Measurements from ENCODE around the gene TUBGCP2.
"Not testable (repeated sequence)": the region's sequence is repeated elsewhere in the genome, so short reads cannot be mapped to it uniquely, and the experiment has no call there.

TUBGCP2 gene

DNA sequence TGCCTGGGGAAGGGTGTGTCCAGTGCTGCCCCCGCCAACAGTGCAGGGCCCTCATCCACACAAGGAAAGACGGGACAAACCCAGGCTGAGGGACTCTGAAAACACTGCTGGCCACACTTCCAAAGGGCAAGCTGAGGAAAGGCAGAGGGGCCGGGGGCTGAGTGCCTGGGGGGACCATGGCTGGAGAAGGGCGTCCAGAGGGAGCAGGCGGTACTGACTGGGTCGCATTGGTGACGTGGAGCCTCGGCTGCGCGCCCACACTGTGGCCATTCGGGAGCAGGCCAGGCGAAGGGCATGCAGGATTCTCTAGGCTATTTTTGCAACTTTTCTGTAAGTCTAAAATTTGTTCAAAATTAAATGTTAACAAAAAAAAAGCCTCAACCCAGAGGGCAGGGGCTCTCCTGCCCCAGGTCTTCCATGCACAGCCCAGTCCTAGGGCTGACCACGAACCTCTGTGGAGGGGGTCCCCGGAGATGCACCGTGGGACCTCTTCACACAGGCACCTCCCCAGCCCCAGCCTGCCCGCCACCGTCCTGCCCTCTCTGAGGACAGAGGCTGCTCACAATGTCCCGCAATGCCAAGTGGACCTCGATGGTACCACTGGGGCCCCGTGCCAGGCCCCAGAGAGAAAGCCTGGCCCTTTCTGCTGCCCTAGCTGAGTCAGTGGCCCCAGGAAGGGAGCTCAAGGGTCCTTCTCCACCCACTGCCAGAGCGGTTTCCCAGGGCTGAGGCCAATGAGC, 42.4 kb downstream of the TUBGCP2 start:
- H3F3A ChIP-seq (ENCODE audit: control insufficient read depth, insufficient read depth) = no peaks in the 10 kb centered on the region
- H3K4me3 ChIP-seq (ENCODE audit: low read length) = no peak overlapping the region
- H3K36me3 ChIP-seq (ENCODE audit: control insufficient read depth, low read length) = no peaks in the 10 kb centered on the region
- no peak for TF ChIP-seq EZH2phosphoT487 (IDR thresholded peaks at IDR 0.05; ENCODE audit: borderline replicate concordance, low read length)
- TF ChIP-seq, protein P1, sequence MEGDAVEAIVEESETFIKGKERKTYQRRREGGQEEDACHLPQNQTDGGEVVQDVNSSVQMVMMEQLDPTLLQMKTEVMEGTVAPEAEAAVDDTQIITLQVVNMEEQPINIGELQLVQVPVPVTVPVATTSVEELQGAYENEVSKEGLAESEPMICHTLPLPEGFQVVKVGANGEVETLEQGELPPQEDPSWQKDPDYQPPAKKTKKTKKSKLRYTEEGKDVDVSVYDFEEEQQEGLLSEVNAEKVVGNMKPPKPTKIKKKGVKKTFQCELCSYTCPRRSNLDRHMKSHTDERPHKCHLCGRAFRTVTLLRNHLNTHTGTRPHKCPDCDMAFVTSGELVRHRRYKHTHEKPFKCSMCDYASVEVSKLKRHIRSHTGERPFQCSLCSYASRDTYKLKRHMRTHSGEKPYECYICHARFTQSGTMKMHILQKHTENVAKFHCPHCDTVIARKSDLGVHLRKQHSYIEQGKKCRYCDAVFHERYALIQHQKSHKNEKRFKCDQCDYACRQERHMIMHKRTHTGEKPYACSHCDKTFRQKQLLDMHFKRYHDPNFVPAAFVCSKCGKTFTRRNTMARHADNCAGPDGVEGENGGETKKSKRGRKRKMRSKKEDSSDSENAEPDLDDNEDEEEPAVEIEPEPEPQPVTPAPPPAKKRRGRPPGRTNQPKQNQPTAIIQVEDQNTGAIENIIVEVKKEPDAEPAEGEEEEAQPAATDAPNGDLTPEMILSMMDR (IDR thresholded peaks at IDR 0.05; ENCODE audit: low read depth, low read length, poor library complexity, severe bottlenecking) = no peak
- H3K9me2 ChIP-seq (replicated peaks; ENCODE audit: control insufficient read depth, low read length) = no peaks in the 10 kb centered on the region
- H3K4me1 ChIP-seq (ENCODE audit: control insufficient read depth, low read length) = peaks cover 2% of the 10 kb centered on the region
- H3K4me2 ChIP-seq (ENCODE audit: low read length) = no peak overlapping the region
- H3K9me3 ChIP-seq (ENCODE audit: control insufficient read depth, insufficient read depth, low read length) = no peaks in the 10 kb centered on the region
- 0 out of 2 replicates have a peak, but pooled peaks cover 3% of the 10 kb centered on the region for H3K27me3 ChIP-seq (ENCODE audit: control insufficient read depth, low read length)
- no peaks in the 10 kb centered on the region for H4K20me1 ChIP-seq (ENCODE audit: control insufficient read depth, insufficient read depth, low read depth, low read length)
- no peaks in the 10 kb centered on the region for H3K79me2 ChIP-seq (ENCODE audit: control insufficient read depth, low read length)
- H3K27ac ChIP-seq (ENCODE audit: low read depth, low read length) = no peak overlapping the region

DNA sequence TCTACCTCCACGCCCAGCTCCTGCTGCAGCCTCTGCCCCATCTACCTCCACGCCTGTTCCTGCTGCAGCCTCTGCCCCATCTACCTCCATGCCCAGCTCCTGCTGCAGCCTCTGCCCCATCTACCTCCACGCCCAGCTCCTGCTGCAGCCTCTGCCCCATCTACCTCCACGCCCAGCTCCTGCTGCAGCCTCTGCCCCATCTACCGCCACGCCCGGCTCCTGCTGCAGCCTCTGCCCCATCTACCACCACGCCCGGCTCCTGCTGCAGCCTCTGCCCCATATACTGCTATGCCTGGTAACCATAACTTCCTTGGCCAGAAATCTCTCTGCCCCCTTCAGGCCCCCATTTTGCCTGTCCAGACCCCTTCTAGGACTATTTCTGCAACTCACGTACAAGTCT, 43.6 kb downstream of the TUBGCP2 start:
- not testable (repeated sequence) for H4K20me1 ChIP-seq (ENCODE audit: control insufficient read depth, insufficient read depth, low read depth, low read length); H3K27ac ChIP-seq (ENCODE audit: low read depth, low read length); H3K9me3 ChIP-seq (ENCODE audit: control insufficient read depth, insufficient read depth, low read length); H3K4me1 ChIP-seq (ENCODE audit: control insufficient read depth, low read length); H3F3A ChIP-seq (ENCODE audit: control insufficient read depth, insufficient read depth); H3K79me2 ChIP-seq (ENCODE audit: control insufficient read depth, low read length); H3K4me3 ChIP-seq (ENCODE audit: low read length); H3K9me2 ChIP-seq (replicated peaks; ENCODE audit: control insufficient read depth, low read length); H3K36me3 ChIP-seq (ENCODE audit: control insufficient read depth, low read length); H3K27me3 ChIP-seq (ENCODE audit: control insufficient read depth, low read length); H3K4me2 ChIP-seq (ENCODE audit: low read length)

DNA sequence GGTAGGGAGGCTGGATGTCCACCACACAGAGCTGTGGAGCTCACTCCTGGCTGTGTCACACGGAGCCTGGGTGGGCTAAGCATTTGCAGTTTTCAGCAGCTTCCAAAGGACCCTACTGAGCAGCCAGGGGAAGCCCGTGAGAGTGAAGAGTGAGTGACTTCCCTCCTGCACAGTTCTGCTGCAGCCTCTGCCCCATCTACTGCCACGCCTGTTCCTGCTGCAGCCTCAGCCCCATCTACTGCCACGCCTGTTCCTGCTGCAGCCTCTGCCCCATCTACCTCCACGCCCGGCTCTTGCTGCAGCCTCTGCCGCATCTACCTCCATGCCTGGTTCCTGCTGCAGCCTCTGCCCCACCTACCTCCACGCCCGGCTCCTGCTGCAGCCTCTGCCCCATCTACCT, 44.2 kb downstream of the TUBGCP2 start:
- H3K36me3 ChIP-seq (ENCODE audit: control insufficient read depth, low read length) = no peaks in the 10 kb centered on the region
- H3K9me2 ChIP-seq (replicated peaks; ENCODE audit: control insufficient read depth, low read length) = no peaks in the 10 kb centered on the region
- H4K20me1 ChIP-seq (ENCODE audit: control insufficient read depth, insufficient read depth, low read depth, low read length) = no peaks in the 10 kb centered on the region
- peaks cover 10% of the 10 kb centered on the region; the same call in 1 of the 2 replicates for H3K9me3 ChIP-seq (ENCODE audit: control insufficient read depth, insufficient read depth, low read length)
- peaks cover 12% of the 10 kb centered on the region for H3K4me1 ChIP-seq (ENCODE audit: control insufficient read depth, low read length)
- no peaks in the 10 kb centered on the region for H3F3A ChIP-seq (ENCODE audit: control insufficient read depth, insufficient read depth)
- no peak overlapping the region for H3K27ac ChIP-seq (ENCODE audit: low read depth, low read length)
- H3K27me3 ChIP-seq (ENCODE audit: control insufficient read depth, low read length) = 0 out of 2 replicates have a peak, but pooled peaks cover 6% of the 10 kb centered on the region
- no peak overlapping the region for H3K4me2 ChIP-seq (ENCODE audit: low read length)
- TF ChIP-seq, protein P1 (IDR thresholded peaks at IDR 0.05; ENCODE audit: low read depth, low read length, poor library complexity, severe bottlenecking) = no peak
- TF ChIP-seq EZH2phosphoT487 (IDR thresholded peaks at IDR 0.05; ENCODE audit: borderline replicate concordance, low read length) = no peak
- no peaks in the 10 kb centered on the region for H3K79me2 ChIP-seq (ENCODE audit: control insufficient read depth, low read length)
- H3K4me3 ChIP-seq (ENCODE audit: low read length) = no peak overlapping the region

DNA sequence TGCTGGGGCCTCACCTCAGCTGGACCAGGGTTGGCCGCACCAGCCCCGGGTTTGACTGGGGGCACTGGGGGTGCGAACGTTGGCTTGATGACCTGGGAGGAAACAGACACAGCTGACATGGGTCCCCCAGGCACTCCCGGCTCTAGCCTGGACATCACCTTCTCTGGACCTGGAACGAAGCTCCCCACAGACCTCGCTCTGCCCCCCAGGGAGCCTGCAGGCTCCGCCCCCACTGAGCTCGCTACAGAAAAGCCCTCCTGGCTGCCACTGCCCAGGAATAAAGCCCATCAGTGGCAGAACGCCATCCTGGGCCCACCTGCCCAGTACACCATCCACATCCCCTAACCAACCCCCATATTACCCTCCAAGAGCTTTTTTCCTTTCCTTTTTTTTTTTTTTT, 45.0 kb downstream of the TUBGCP2 start:
- H3K4me2 ChIP-seq (ENCODE audit: low read length) = no peak overlapping the region
- H3K27ac ChIP-seq (ENCODE audit: low read depth, low read length) = no peak overlapping the region
- no peaks in the 10 kb centered on the region for H4K20me1 ChIP-seq (ENCODE audit: control insufficient read depth, insufficient read depth, low read depth, low read length)
- peaks cover 10% of the 10 kb centered on the region; the same call in 1 of the 2 replicates for H3K9me3 ChIP-seq (ENCODE audit: control insufficient read depth, insufficient read depth, low read length)
- no peaks in the 10 kb centered on the region for H3K36me3 ChIP-seq (ENCODE audit: control insufficient read depth, low read length)
- H3F3A ChIP-seq (ENCODE audit: control insufficient read depth, insufficient read depth) = no peaks in the 10 kb centered on the region
- TF ChIP-seq, protein P1 (IDR thresholded peaks at IDR 0.05; ENCODE audit: low read depth, low read length, poor library complexity, severe bottlenecking) = no peak
- TF ChIP-seq EZH2phosphoT487 (IDR thresholded peaks at IDR 0.05; ENCODE audit: borderline replicate concordance, low read length) = no peak
- H3K27me3 ChIP-seq (ENCODE audit: control insufficient read depth, low read length) = 0 out of 2 replicates have a peak, but pooled peaks cover 6% of the 10 kb centered on the region
- no peak overlapping the region for H3K4me3 ChIP-seq (ENCODE audit: low read length)
- peaks cover 20% of the 10 kb centered on the region for H3K4me1 ChIP-seq (ENCODE audit: control insufficient read depth, low read length)
- H3K9me2 ChIP-seq (replicated peaks; ENCODE audit: control insufficient read depth, low read length) = no peaks in the 10 kb centered on the region
- H3K79me2 ChIP-seq (ENCODE audit: control insufficient read depth, low read length) = no peaks in the 10 kb centered on the region
